ENCODE data around the gene AASS. TPM values are rescaled to one million over a fixed set of nuclear protein-coding genes. Genes with fewer than 3 reads are reported as not detected.

Gene AASS
- total RNA-seq, 1 donor from 2014 or later, result 32.4 TPM

DNA sequence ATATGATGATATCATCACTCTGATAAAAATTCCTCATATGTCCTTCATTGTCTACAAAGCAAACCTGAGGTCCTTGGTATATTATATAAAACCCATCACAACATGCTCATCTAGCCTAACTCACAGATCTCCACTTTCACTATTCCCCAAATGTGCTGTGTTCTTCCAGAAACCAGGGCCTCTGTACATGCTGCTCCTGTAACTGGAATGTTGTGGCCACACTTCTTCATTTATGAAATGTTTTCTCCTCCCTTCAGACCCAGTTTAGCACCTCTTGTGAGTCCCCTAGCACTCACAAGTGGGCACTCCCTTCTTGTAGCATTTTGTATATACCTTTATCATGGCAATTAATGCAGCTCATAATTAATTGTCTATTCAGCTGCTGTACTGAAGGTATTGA lies 61.9 kb downstream of the AASS start:
- Histone ChIP-seq H3K27ac (ENCODE audit: low read depth, low read length) (no peak overlapping the region), H3K9ac (ENCODE audit: low read depth in 1 of 3, low read length in 3 of 3) (no peak overlapping the region), H3K9me3 (ENCODE audit: control insufficient read depth in 3 of 3, low read length in 3 of 3) (no peaks in the 10 kb centered on the region), H3K27me3 (ENCODE audit: control insufficient read depth in 3 of 3, insufficient read depth in 3 of 3, low read length in 3 of 3) (no peaks in the 10 kb centered on the region), H3K4me1 (ENCODE audit: control insufficient read depth in 3 of 3, insufficient read depth in 3 of 3, low read length in 3 of 3) (no peaks in the 10 kb centered on the region), H3K4me3 (ENCODE audit: low read length in 3 of 3) (no peak overlapping the region), H3K36me3 (ENCODE audit: control insufficient read depth in 3 of 3, insufficient read depth in 3 of 3, low read length in 3 of 3) (peaks cover 16 to 36% (median 34%) of the 10 kb centered on the region in 3 donors)

DNA sequence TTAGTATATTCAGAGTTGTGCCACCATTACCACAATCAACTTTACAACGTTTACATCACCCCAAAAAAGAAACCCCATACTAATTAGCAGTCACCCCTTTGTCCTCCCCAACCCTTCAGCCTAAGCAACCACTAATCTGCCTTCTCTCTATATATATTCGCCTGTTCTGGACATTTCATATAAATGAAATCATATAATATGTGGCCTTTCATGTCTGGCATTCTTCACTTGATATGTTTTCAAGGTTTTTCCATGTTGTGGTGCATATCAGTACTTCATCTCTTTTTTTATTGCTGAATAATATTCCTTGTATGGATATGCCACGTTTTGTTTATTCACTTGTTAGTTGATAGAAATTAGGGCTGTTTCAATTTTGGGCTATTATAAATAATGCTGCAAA lies 70.4 kb downstream of the AASS start:
- Histone ChIP-seq H3K4me3 (ENCODE audit: low read length in 3 of 3) (no peak overlapping the region), H3K36me3 (ENCODE audit: control insufficient read depth in 3 of 3, insufficient read depth in 3 of 3, low read length in 3 of 3) (peaks cover 5 to 19% (median 8%) of the 10 kb centered on the region in 3 donors), H3K9ac (ENCODE audit: low read depth in 1 of 3, low read length in 3 of 3) (no peak overlapping the region), H3K27ac (ENCODE audit: low read depth, low read length) (no peak overlapping the region), H3K4me1 (ENCODE audit: control insufficient read depth in 3 of 3, insufficient read depth in 3 of 3, low read length in 3 of 3) (no peaks in the 10 kb centered on the region), H3K27me3 (ENCODE audit: control insufficient read depth in 3 of 3, insufficient read depth in 3 of 3, low read length in 3 of 3) (no peaks in the 10 kb centered on the region), H3K9me3 (ENCODE audit: control insufficient read depth in 3 of 3, low read length in 3 of 3) (no peaks in the 10 kb centered on the region)

DNA sequence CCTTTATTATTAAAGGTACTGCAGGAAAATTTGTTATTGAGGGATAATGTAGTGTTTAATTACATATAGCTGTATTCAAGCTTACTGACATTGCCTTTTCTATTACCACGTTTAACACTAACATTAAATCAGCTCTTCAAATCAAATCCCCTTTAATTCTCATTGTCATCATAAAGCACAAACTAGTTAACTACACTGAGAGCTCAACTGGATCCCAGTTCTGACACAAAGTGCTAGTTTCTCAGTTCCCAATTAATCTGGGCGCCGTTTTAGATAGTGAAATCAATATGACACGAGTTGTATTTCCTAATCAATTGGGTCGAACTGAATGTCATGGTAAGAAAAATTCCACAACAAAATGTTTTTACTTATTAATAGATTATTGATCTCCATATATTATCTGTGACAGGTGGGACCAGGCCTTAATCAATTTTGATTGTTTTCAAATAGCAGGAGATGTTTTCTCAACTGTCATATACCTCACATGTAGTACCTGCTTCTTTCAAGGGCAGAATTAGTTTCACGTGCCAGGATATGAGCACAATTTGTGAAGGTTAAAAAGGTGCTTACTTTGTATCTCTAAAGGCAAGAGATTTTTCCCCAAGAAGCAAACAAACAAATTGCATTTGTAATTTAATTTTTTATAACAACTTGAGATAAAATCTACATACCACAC lies 71.0 kb downstream of the AASS start:
- peaks cover 5 to 18% (median 8%) of the 10 kb centered on the region in 3 donors for H3K36me3 ChIP-seq (ENCODE audit: control insufficient read depth in 3 of 3, insufficient read depth in 3 of 3, low read length in 3 of 3)
- no peak overlapping the region for H3K4me3 ChIP-seq (ENCODE audit: low read length in 3 of 3)
- no peaks in the 10 kb centered on the region for H3K4me1 ChIP-seq (ENCODE audit: control insufficient read depth in 3 of 3, insufficient read depth in 3 of 3, low read length in 3 of 3)
- no peaks in the 10 kb centered on the region for H3K9me3 ChIP-seq (ENCODE audit: control insufficient read depth in 3 of 3, low read length in 3 of 3)
- no peak overlapping the region for H3K27ac ChIP-seq (ENCODE audit: low read depth, low read length)
- no peaks in the 10 kb centered on the region for H3K27me3 ChIP-seq (ENCODE audit: control insufficient read depth in 3 of 3, insufficient read depth in 3 of 3, low read length in 3 of 3)
- no peak overlapping the region for H3K9ac ChIP-seq (ENCODE audit: low read depth in 1 of 3, low read length in 3 of 3)

DNA sequence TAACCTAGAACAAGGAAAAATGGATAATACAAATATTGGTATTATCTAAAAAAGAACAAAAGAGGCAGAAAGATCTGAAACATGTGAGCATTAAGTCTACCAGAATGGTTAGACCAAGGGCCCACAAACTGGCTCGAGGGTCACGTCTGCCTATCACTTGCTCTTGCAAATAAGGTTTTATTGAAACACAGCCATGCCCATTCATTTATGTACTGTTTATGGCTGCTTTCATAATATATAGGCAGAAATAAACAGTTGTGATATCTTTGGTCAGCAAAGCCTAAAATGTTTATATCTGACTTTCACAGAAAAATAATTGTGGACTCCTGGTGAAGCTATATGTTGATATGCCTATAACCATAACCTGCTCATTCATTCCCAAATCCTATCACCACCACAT lies 71.8 kb downstream of the AASS start:
- Histone ChIP-seq H3K9ac (ENCODE audit: low read depth in 1 of 3, low read length in 3 of 3) (no peak overlapping the region), H3K9me3 (ENCODE audit: control insufficient read depth in 3 of 3, low read length in 3 of 3) (no peaks in the 10 kb centered on the region), H3K27me3 (ENCODE audit: control insufficient read depth in 3 of 3, insufficient read depth in 3 of 3, low read length in 3 of 3) (no peaks in the 10 kb centered on the region), H3K4me1 (ENCODE audit: control insufficient read depth in 3 of 3, insufficient read depth in 3 of 3, low read length in 3 of 3) (no peaks in the 10 kb centered on the region), H3K27ac (ENCODE audit: low read depth, low read length) (no peak overlapping the region), H3K4me3 (ENCODE audit: low read length in 3 of 3) (no peak overlapping the region), H3K36me3 (ENCODE audit: control insufficient read depth in 3 of 3, insufficient read depth in 3 of 3, low read length in 3 of 3) (peaks cover 0 to 11% (median 3%) of the 10 kb centered on the region in 3 donors)

DNA sequence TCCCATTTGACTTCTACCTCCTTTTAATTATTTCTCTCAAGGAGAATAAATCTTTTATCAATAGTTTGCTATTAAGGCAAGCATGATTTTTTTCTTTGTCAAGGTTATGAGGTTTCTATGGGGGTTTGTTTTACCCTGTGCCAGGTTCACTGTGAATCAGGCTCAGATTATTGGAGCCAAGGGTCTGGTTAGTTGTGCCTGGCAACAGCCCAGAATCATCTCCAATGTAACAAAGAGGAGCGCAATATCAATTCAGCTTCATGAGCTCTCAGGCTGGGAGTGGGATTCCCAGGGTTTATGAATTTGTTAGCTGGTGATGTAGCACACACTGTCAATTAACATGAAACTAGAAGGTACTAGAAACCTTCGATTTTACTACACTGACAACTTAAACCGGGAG lies 73.2 kb downstream of the AASS start:
- no peaks in the 10 kb centered on the region for H3K9me3 ChIP-seq (ENCODE audit: control insufficient read depth in 3 of 3, low read length in 3 of 3)
- no peaks in the 10 kb centered on the region for H3K27me3 ChIP-seq (ENCODE audit: control insufficient read depth in 3 of 3, insufficient read depth in 3 of 3, low read length in 3 of 3)
- no peak overlapping the region for H3K9ac ChIP-seq (ENCODE audit: low read depth in 1 of 3, low read length in 3 of 3)
- no peaks in the 10 kb centered on the region for H3K4me1 ChIP-seq (ENCODE audit: control insufficient read depth in 3 of 3, insufficient read depth in 3 of 3, low read length in 3 of 3)
- no peak overlapping the region for H3K4me3 ChIP-seq (ENCODE audit: low read length in 3 of 3)
- H3K27ac ChIP-seq (ENCODE audit: low read depth, low read length), result no peak overlapping the region
- H3K36me3 ChIP-seq (ENCODE audit: control insufficient read depth in 3 of 3, insufficient read depth in 3 of 3, low read length in 3 of 3), result no peaks in the 10 kb centered on the region

DNA sequence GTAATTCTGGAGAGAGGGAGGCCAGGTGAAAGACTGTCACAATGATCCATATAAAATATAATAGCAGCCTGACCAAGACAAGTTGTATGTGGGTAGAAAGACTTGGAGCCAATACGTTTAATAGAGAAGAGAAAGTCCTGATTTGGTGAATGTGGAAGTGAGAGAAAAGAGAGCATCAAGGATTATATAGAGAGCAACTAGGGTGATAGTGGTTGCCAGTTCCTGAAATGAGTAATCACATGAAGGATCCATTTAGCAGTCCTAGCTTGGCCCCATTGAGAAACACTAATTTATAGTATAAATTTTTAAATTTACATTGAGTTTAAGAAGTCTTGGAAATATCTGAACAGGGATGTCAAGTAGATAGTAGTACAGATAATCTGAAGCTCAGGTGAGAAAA lies 74.0 kb downstream of the AASS start:
- Histone ChIP-seq H3K9me3 (ENCODE audit: control insufficient read depth in 3 of 3, low read length in 3 of 3) (no peaks in the 10 kb centered on the region), H3K36me3 (ENCODE audit: control insufficient read depth in 3 of 3, insufficient read depth in 3 of 3, low read length in 3 of 3) (no peaks in the 10 kb centered on the region), H3K4me1 (ENCODE audit: control insufficient read depth in 3 of 3, insufficient read depth in 3 of 3, low read length in 3 of 3) (no peaks in the 10 kb centered on the region), H3K27me3 (ENCODE audit: control insufficient read depth in 3 of 3, insufficient read depth in 3 of 3, low read length in 3 of 3) (no peaks in the 10 kb centered on the region), H3K9ac (ENCODE audit: low read depth in 1 of 3, low read length in 3 of 3) (no peak overlapping the region), H3K27ac (ENCODE audit: low read depth, low read length) (no peak overlapping the region), H3K4me3 (ENCODE audit: low read length in 3 of 3) (no peak overlapping the region)

DNA sequence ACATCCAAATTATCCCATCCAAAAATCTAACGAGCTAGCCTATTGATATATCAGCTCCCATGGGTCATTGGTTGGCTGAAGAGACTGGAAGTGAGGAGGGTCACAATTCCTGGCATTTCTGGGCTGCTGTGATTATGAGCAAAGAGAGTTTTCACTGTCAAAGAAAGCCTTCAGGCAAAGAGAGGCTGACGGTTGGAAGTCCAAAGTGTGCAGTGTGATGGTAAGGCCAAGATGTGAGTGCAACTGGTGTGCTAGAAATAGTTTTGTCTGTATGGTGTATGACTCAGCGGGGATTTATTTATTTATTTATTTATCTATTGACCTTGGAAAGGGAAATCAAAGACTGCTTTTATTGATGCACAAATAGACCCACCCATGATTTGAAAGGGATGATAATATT lies 75.0 kb downstream of the AASS start:
- Histone ChIP-seq H3K4me1 (ENCODE audit: control insufficient read depth in 3 of 3, insufficient read depth in 3 of 3, low read length in 3 of 3) (no peaks in the 10 kb centered on the region), H3K27me3 (ENCODE audit: control insufficient read depth in 3 of 3, insufficient read depth in 3 of 3, low read length in 3 of 3) (no peaks in the 10 kb centered on the region), H3K36me3 (ENCODE audit: control insufficient read depth in 3 of 3, insufficient read depth in 3 of 3, low read length in 3 of 3) (no peaks in the 10 kb centered on the region), H3K4me3 (ENCODE audit: low read length in 3 of 3) (no peak overlapping the region), H3K9ac (ENCODE audit: low read depth in 1 of 3, low read length in 3 of 3) (no peak overlapping the region), H3K9me3 (ENCODE audit: control insufficient read depth in 3 of 3, low read length in 3 of 3) (no peaks in the 10 kb centered on the region), H3K27ac (ENCODE audit: low read depth, low read length) (no peak overlapping the region)

DNA sequence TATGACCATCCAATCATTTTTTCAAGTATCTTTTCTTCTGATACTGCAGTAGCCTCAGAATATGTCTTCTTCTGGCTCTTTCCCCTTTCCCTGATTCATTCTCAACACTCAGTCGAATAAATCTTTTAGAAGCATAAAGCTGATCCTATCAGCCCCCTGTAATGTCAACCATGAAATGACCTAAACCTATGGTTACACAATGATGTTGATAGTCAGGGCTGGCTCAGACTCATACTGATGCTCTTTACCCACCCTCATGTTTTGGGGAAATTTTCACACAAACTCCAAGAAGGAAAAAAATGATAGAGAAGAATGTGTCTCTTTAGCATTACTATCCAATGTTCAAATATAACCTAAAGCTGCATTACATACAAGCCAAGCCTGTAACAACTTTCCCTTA lies 76.0 kb downstream of the AASS start:
- no peak overlapping the region for H3K4me3 ChIP-seq (ENCODE audit: low read length in 3 of 3)
- H3K27me3 ChIP-seq (ENCODE audit: control insufficient read depth in 3 of 3, insufficient read depth in 3 of 3, low read length in 3 of 3), result no peaks in the 10 kb centered on the region
- no peak overlapping the region for H3K27ac ChIP-seq (ENCODE audit: low read depth, low read length)
- H3K9me3 ChIP-seq (ENCODE audit: control insufficient read depth in 3 of 3, low read length in 3 of 3), result no peaks in the 10 kb centered on the region
- H3K4me1 ChIP-seq (ENCODE audit: control insufficient read depth in 3 of 3, insufficient read depth in 3 of 3, low read length in 3 of 3), result no peaks in the 10 kb centered on the region
- no peaks in the 10 kb centered on the region for H3K36me3 ChIP-seq (ENCODE audit: control insufficient read depth in 3 of 3, insufficient read depth in 3 of 3, low read length in 3 of 3)
- no peak overlapping the region for H3K9ac ChIP-seq (ENCODE audit: low read depth in 1 of 3, low read length in 3 of 3)

DNA sequence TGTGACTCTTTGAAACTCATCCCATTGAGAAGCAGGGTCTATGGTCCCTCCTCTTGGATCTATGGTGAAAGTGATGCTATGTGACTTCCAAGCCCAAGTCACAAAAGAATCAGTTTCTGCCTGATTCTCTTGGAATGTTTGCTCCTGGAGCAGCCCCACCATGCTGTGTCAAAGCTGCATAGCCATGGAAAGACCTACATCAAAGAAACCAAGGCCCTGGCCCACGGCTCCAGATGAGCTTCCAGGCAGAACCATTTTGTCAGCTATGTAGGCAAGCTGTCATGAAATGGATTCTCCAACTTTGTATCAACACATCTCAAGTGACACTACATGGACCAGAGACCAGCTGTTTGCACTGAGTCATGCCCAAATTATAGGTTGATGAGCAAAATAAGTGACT lies 77.0 kb downstream of the AASS start:
- Histone ChIP-seq H3K4me3 (ENCODE audit: low read length in 3 of 3) (no peak overlapping the region), H3K27me3 (ENCODE audit: control insufficient read depth in 3 of 3, insufficient read depth in 3 of 3, low read length in 3 of 3) (no peaks in the 10 kb centered on the region), H3K27ac (ENCODE audit: low read depth, low read length) (no peak overlapping the region), H3K9me3 (ENCODE audit: control insufficient read depth in 3 of 3, low read length in 3 of 3) (no peaks in the 10 kb centered on the region), H3K36me3 (ENCODE audit: control insufficient read depth in 3 of 3, insufficient read depth in 3 of 3, low read length in 3 of 3) (no peaks in the 10 kb centered on the region), H3K9ac (ENCODE audit: low read depth in 1 of 3, low read length in 3 of 3) (no peak overlapping the region), H3K4me1 (ENCODE audit: control insufficient read depth in 3 of 3, insufficient read depth in 3 of 3, low read length in 3 of 3) (no peaks in the 10 kb centered on the region)

DNA sequence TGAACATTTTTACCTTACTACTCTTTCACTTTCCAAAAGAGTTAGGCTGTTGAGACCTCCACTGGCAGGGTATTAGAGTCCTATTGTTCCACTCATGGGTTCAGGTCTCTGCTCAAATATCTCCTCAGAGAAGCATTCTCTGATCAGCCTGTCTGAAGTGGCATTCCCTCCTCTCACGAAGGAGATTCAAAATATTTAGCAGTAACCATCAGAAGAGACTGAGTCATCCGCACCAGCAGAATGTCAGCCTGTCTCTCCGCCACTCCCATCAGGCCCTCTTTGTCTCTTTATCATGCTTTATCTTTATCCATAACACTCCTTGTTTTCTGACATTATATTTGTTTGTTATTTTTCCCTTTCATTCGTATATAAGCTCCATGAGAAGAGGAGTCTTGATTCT lies 79.1 kb downstream of the AASS start:
- H3K27ac ChIP-seq (ENCODE audit: low read depth, low read length), result no peak overlapping the region
- no peak overlapping the region for H3K9ac ChIP-seq (ENCODE audit: low read depth in 1 of 3, low read length in 3 of 3)
- no peaks in the 10 kb centered on the region for H3K27me3 ChIP-seq (ENCODE audit: control insufficient read depth in 3 of 3, insufficient read depth in 3 of 3, low read length in 3 of 3)
- no peaks in the 10 kb centered on the region for H3K9me3 ChIP-seq (ENCODE audit: control insufficient read depth in 3 of 3, low read length in 3 of 3)
- H3K36me3 ChIP-seq (ENCODE audit: control insufficient read depth in 3 of 3, insufficient read depth in 3 of 3, low read length in 3 of 3), result no peaks in the 10 kb centered on the region
- H3K4me3 ChIP-seq (ENCODE audit: low read length in 3 of 3), result no peak overlapping the region
- no peaks in the 10 kb centered on the region for H3K4me1 ChIP-seq (ENCODE audit: control insufficient read depth in 3 of 3, insufficient read depth in 3 of 3, low read length in 3 of 3)

All from skeletal muscle tissue (tissue), 4 donors.